Naive thymus-derived CD4-positive, alpha-beta T cell (primary cell): ENCODE measurements around the gene SPSB4. TPM values are rescaled to one million over a fixed set of nuclear protein-coding genes. Genes with fewer than 3 reads are reported as not detected.

Experiments used
- ATAC-seq: fragments of 150-1000 bp; cut with Tn5 transposase; 2 replicates; pipeline ENCODE4 v1.10.0; 2021; ENCODE audit warnings: mild to moderate bottlenecking, moderate library complexity
- CTCF ChIA-PET: fragments of 350-600 bp; sonication (Branson Sonifier 250); formaldehyde crosslinking; loops from one replicate; lab custom pipeline; 2021; ENCODE audit warnings: antibody characterized with exemption; lab: Charles Lee
- POLR2A ChIA-PET: fragments of 350-600 bp; sonication (Branson Sonifier 250); formaldehyde crosslinking; loops from one replicate; lab custom pipeline; 2021; ENCODE audit warnings: antibody characterized with exemption, inconsistent platforms; lab: Charles Lee
- DNase-seq, 9 donors: peaks; one replicate each; pipeline versions ENCODE4 v3.0.0 to v3.0.0-alpha.2; 2020 to 2022; ENCODE audit warnings: mixed read lengths in 1 of 9
- H3K27ac ChIP-seq: one replicate; pipeline ENCODE4 v1.7.0; 2013; ENCODE audit warnings: mild to moderate bottlenecking, low read depth, low read length, moderate library complexity
- H3K27me3 ChIP-seq, 2 donors: one replicate each; pipeline ENCODE4 v1.7.0; 2013; ENCODE audit warnings: low read length in 2 of 2, mild to moderate bottlenecking in 2 of 2, moderate library complexity in 2 of 2; ENCODE audit not compliant: control insufficient read depth in 2 of 2, insufficient read depth in 2 of 2
- H3K36me3 ChIP-seq, 3 experiments: 1 replicate in 2 of 3; 2 replicates in 1 of 3; pipeline ENCODE4 v1.7.0; 2013; ENCODE audit warnings: low read length in 3 of 3, mild to moderate bottlenecking in 3 of 3, moderate library complexity in 1 of 3; ENCODE audit not compliant: insufficient read depth in 3 of 3, control insufficient read depth in 2 of 3
- H3K4me1 ChIP-seq, 2 donors: one replicate each; pipeline ENCODE4 v1.7.0; 2013; ENCODE audit warnings: low read length in 2 of 2, mild to moderate bottlenecking in 2 of 2, moderate library complexity in 1 of 2; ENCODE audit not compliant: control insufficient read depth in 2 of 2, insufficient read depth in 2 of 2
- H3K4me3 ChIP-seq: 2 replicates; pipeline ENCODE4 v1.7.0; 2013; ENCODE audit warnings: mild to moderate bottlenecking, low read length
- H3K9me3 ChIP-seq, 3 experiments: 1 replicate in 2 of 3; 2 replicates in 1 of 3; pipeline ENCODE4 v1.7.0; 2013; ENCODE audit warnings: low read length in 3 of 3; ENCODE audit not compliant: control insufficient read depth in 2 of 3
- H3K27ac Mint-ChIP-seq, 9 donors: one replicate each; pipeline ENCODE4 v1.8.0; 2020 to 2022; ENCODE audit warnings: mixed read lengths in 9 of 9, mild to moderate bottlenecking in 8 of 9, moderate library complexity in 5 of 9, inconsistent platforms in 2 of 9
- H3K27me3 Mint-ChIP-seq, 5 donors: one replicate each; pipeline ENCODE4 v1.8.0; 2021 to 2022; ENCODE audit warnings: mixed read lengths in 5 of 5, mild to moderate bottlenecking in 1 of 5
- H3K36me3 Mint-ChIP-seq, 5 donors: one replicate each; pipeline ENCODE4 v1.8.0; 2020 to 2022; ENCODE audit warnings: mixed read lengths in 5 of 5, mild to moderate bottlenecking in 3 of 5, inconsistent platforms in 1 of 5
- H3K4me1 Mint-ChIP-seq, 7 donors: one replicate each; pipeline ENCODE4 v1.8.0; 2020 to 2022; ENCODE audit warnings: mixed read lengths in 7 of 7, mild to moderate bottlenecking in 3 of 7, inconsistent platforms in 1 of 7
- H3K4me3 Mint-ChIP-seq, 10 donors: one replicate each; pipeline ENCODE4 v1.8.0; 2020 to 2022; ENCODE audit warnings: mild to moderate bottlenecking in 10 of 10, mixed read lengths in 10 of 10, moderate library complexity in 6 of 10, inconsistent platforms in 2 of 10
- H3K9me3 Mint-ChIP-seq, 11 donors: one replicate each; pipeline ENCODE4 v1.8.0; 2020 to 2022; ENCODE audit warnings: mixed read lengths in 11 of 11, mild to moderate bottlenecking in 4 of 11, inconsistent platforms in 1 of 11, moderate library complexity in 1 of 11
- intact Hi-C, 2 donors: fragments of 100-400 bp; cut with micrococcal nuclease; formaldehyde crosslinking; loops; one replicate each; pipeline ENCODE4 v1.15.1; 2023
- polyA plus RNA-seq, 2 donors: library from polyadenylated mRNA; unstranded; fragments of 300-500 nt; fragmentation: Illumina TruSeq; gene quantifications; one replicate each; pipeline ENCODE4 v1.2.3, GENCODE V29; 2021
- total RNA-seq, 6 experiments: library from RNA in 5 of 6; stranded (reverse) in 5 of 6; gene quantifications; 1 replicate in 5 of 6; 2 replicates in 1 of 6; pipeline ENCODE4 v1.2.3 and lab custom pipeline; 2021 to 2026

The SPSB4 gene
- total and polyA plus RNA-seq, 7 experiments from 2014 or later = not detected

- H3K4me1 ChIP-seq = no peaks in the 10 kb centered on the region
- H3K27ac Mint-ChIP-seq = no peak overlapping the region
- H3K36me3 ChIP-seq = no peaks in the 10 kb centered on the region
- ChIA-PET POLR2A (no interaction called here), CTCF (no interaction called here)
- H3K27ac ChIP-seq = no peak overlapping the region
- H3K4me3 ChIP-seq = no peak overlapping the region
- H3K4me3 Mint-ChIP-seq = no peak overlapping the region
- peaks cover 0 to 1% (median 0%) of the 10 kb centered on the region in 7 donors for H3K4me1 Mint-ChIP-seq
- intact Hi-C loops = no loop called here
- ATAC-seq (no peak), DNase-seq (no peak)
- H3K27me3 Mint-ChIP-seq = peaks cover under 1 to 9% (median 2%) of the 10 kb centered on the region in 5 donors
- H3K36me3 Mint-ChIP-seq = peaks cover 0 to under 1% (median 0%) of the 10 kb centered on the region in 5 donors
- no peaks in the 10 kb centered on the region for H3K9me3 ChIP-seq
- H3K27me3 ChIP-seq = no peaks in the 10 kb centered on the region
- peaks cover 0 to 4% (median 0%) of the 10 kb centered on the region in 11 donors for H3K9me3 Mint-ChIP-seq
These were observed 102.5 kb downstream of the SPSB4 start for GRCh38 chr3:141153679-141153966.

GRCh38 chr3:141164852-141165251, 113.7 kb downstream of the SPSB4 start:
- H3K9me3 ChIP-seq = no peaks in the 10 kb centered on the region
- no peaks in the 10 kb centered on the region for H3K36me3 ChIP-seq
- DNase-seq = no peak
- H3K4me1 Mint-ChIP-seq = no peaks in the 10 kb centered on the region
- H3K9me3 Mint-ChIP-seq = peaks cover 5 to 20% (median 12%) of the 10 kb centered on the region in 11 donors
- H3K4me1 ChIP-seq = no peaks in the 10 kb centered on the region
- peaks cover 4 to 26% (median 16%) of the 10 kb centered on the region in 5 donors for H3K27me3 Mint-ChIP-seq
- no peak overlapping the region for H3K27ac ChIP-seq
- ChIA-PET CTCF (no interaction called here), POLR2A (no interaction called here)
- intact Hi-C loops = no loop called here
- peaks cover 0 to 3% of the 10 kb centered on the region in 2 donors for H3K27me3 ChIP-seq
- H3K4me3 ChIP-seq = no peak overlapping the region
- no peak overlapping the region for H3K27ac Mint-ChIP-seq
- no peak overlapping the region for H3K4me3 Mint-ChIP-seq
- peaks cover 0 to 7% (median 4%) of the 10 kb centered on the region in 5 donors for H3K36me3 Mint-ChIP-seq
- ATAC-seq = no peak

GRCh38 chr3:141167681-141168080, 116.5 kb downstream of the SPSB4 start:
- Histone ChIP-seq H3K27ac (no peak overlapping the region), H3K36me3 (no peaks in the 10 kb centered on the region), H3K27me3 (peaks cover 0 to 3% of the 10 kb centered on the region in 2 donors), H3K4me1 (no peaks in the 10 kb centered on the region), H3K9me3 (no peaks in the 10 kb centered on the region), H3K4me3 (no peak overlapping the region)
- peaks cover 4 to 20% (median 9%) of the 10 kb centered on the region in 5 donors for H3K27me3 Mint-ChIP-seq
- H3K4me1 Mint-ChIP-seq = no peaks in the 10 kb centered on the region
- H3K4me3 Mint-ChIP-seq = no peak overlapping the region
- H3K36me3 Mint-ChIP-seq = no peaks in the 10 kb centered on the region
- H3K27ac Mint-ChIP-seq = no peak overlapping the region
- ATAC-seq (no peak), DNase-seq (no peak)
- H3K9me3 Mint-ChIP-seq = peaks cover 0 to 6% (median 5%) of the 10 kb centered on the region in 11 donors
- intact Hi-C loops = no loop called here
- ChIA-PET POLR2A (no interaction called here), CTCF (no interaction called here)

- intact Hi-C loops = no loop called here
- Histone ChIP-seq H3K4me1 (no peaks in the 10 kb centered on the region), H3K27ac (no peak overlapping the region), H3K4me3 (no peak overlapping the region), H3K36me3 (no peaks in the 10 kb centered on the region), H3K9me3 (no peaks in the 10 kb centered on the region), H3K27me3 (peaks cover 0 to 3% of the 10 kb centered on the region in 2 donors)
- H3K4me1 Mint-ChIP-seq = no peaks in the 10 kb centered on the region
- H3K4me3 Mint-ChIP-seq = no peak overlapping the region
- ATAC-seq (no peak), DNase-seq (no peak)
- H3K27me3 Mint-ChIP-seq = peaks cover 4 to 30% (median 9%) of the 10 kb centered on the region in 5 donors
- POLR2A ChIA-PET = no interaction called here
- no peaks in the 10 kb centered on the region for H3K36me3 Mint-ChIP-seq
- CTCF ChIA-PET = no interaction called here
- peaks cover 0 to 6% (median 4%) of the 10 kb centered on the region in 11 donors for H3K9me3 Mint-ChIP-seq
- H3K27ac Mint-ChIP-seq = no peak overlapping the region
These were observed 119.6 kb downstream of the SPSB4 start for GRCh38 chr3:141170678-141171295.

GRCh38 chr3:141174674-141175073, 123.5 kb downstream of the SPSB4 start:
- no peaks in the 10 kb centered on the region for H3K9me3 ChIP-seq
- H3K36me3 Mint-ChIP-seq = peaks cover 0 to 5% (median 0%) of the 10 kb centered on the region in 5 donors
- H3K4me3 ChIP-seq = no peak overlapping the region
- intact Hi-C loops = no loop called here
- no peaks in the 10 kb centered on the region for H3K4me1 Mint-ChIP-seq
- no peak overlapping the region for H3K4me3 Mint-ChIP-seq
- H3K36me3 ChIP-seq = no peaks in the 10 kb centered on the region
- peaks cover 0 to 6% (median 0%) of the 10 kb centered on the region in 11 donors for H3K9me3 Mint-ChIP-seq
- H3K27ac Mint-ChIP-seq = no peak overlapping the region
- DNase-seq (no peak), ATAC-seq (no peak)
- peaks cover 0 to 20% (median 9%) of the 10 kb centered on the region in 5 donors for H3K27me3 Mint-ChIP-seq
- CTCF ChIA-PET = interaction anchor here (0.7 kb wide), 1 partner anchor 9 kb away, joined by 3 read pairs; no protein-coding TSS in a partner anchor
- POLR2A ChIA-PET = no interaction called here
- H3K4me1 ChIP-seq = no peaks in the 10 kb centered on the region
- H3K27ac ChIP-seq = no peak overlapping the region
- H3K27me3 ChIP-seq = no peaks in the 10 kb centered on the region

- no peak overlapping the region for H3K27ac ChIP-seq
- no peak for ATAC-seq
- no peaks in the 10 kb centered on the region for H3K4me1 ChIP-seq
- no peak overlapping the region for H3K4me3 Mint-ChIP-seq
- H3K9me3 Mint-ChIP-seq = peaks cover 0 to 24% (median 10%) of the 10 kb centered on the region in 11 donors
- peaks cover 0 to 7% (median 0%) of the 10 kb centered on the region in 3 experiments for H3K9me3 ChIP-seq
- no peaks in the 10 kb centered on the region for H3K27me3 ChIP-seq
- H3K4me1 Mint-ChIP-seq = no peaks in the 10 kb centered on the region
- CTCF ChIA-PET = no interaction called here
- no peak for DNase-seq
- POLR2A ChIA-PET = no interaction called here
- intact Hi-C loops = no loop called here
- H3K4me3 ChIP-seq = no peak overlapping the region
- H3K36me3 Mint-ChIP-seq = peaks cover 0 to 11% (median 0%) of the 10 kb centered on the region in 5 donors
- H3K36me3 ChIP-seq = no peaks in the 10 kb centered on the region
- peaks cover 0 to 17% (median 7%) of the 10 kb centered on the region in 5 donors for H3K27me3 Mint-ChIP-seq
- no peak overlapping the region for H3K27ac Mint-ChIP-seq
These were observed 125.6 kb downstream of the SPSB4 start for GRCh38 chr3:141176775-141177174.

- Mint-ChIP-seq H3K27ac (no peak overlapping the region), H3K4me1 (no peaks in the 10 kb centered on the region), H3K9me3 (peaks cover 0 to 24% (median 11%) of the 10 kb centered on the region in 11 donors), H3K4me3 (no peak overlapping the region), H3K36me3 (peaks cover 0 to 11% (median 0%) of the 10 kb centered on the region in 5 donors), H3K27me3 (peaks cover 0 to 17% (median 11%) of the 10 kb centered on the region in 5 donors)
- ChIA-PET CTCF (no interaction called here), POLR2A (no interaction called here)
- ATAC-seq = no peak
- intact Hi-C loops = no loop called here
- DNase-seq = no peak
- Histone ChIP-seq H3K36me3 (no peaks in the 10 kb centered on the region), H3K9me3 (peaks cover 0 to 7% (median 0%) of the 10 kb centered on the region in 3 experiments), H3K27me3 (no peaks in the 10 kb centered on the region), H3K4me3 (no peak overlapping the region), H3K27ac (no peak overlapping the region), H3K4me1 (no peaks in the 10 kb centered on the region)
These were observed 126.9 kb downstream of the SPSB4 start for GRCh38 chr3:141178026-141178425.
